Ecto neural progenitor cell (in vitro differentiated cells): Measurements from ENCODE around the gene TUBD1.
"Not testable (repeated sequence)": the region's sequence is repeated elsewhere in the genome, so short reads cannot be mapped to it uniquely, and the experiment has no call there.

ENCODE experiments used
- DNase-seq: peaks from one replicate; pipeline ENCODE4 v3.0.0-alpha.2; 2018; ENCODE audit warnings: low spot score

TUBD1 gene, protein sequence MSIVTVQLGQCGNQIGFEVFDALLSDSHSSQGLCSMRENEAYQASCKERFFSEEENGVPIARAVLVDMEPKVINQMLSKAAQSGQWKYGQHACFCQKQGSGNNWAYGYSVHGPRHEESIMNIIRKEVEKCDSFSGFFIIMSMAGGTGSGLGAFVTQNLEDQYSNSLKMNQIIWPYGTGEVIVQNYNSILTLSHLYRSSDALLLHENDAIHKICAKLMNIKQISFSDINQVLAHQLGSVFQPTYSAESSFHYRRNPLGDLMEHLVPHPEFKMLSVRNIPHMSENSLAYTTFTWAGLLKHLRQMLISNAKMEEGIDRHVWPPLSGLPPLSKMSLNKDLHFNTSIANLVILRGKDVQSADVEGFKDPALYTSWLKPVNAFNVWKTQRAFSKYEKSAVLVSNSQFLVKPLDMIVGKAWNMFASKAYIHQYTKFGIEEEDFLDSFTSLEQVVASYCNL

DNA sequence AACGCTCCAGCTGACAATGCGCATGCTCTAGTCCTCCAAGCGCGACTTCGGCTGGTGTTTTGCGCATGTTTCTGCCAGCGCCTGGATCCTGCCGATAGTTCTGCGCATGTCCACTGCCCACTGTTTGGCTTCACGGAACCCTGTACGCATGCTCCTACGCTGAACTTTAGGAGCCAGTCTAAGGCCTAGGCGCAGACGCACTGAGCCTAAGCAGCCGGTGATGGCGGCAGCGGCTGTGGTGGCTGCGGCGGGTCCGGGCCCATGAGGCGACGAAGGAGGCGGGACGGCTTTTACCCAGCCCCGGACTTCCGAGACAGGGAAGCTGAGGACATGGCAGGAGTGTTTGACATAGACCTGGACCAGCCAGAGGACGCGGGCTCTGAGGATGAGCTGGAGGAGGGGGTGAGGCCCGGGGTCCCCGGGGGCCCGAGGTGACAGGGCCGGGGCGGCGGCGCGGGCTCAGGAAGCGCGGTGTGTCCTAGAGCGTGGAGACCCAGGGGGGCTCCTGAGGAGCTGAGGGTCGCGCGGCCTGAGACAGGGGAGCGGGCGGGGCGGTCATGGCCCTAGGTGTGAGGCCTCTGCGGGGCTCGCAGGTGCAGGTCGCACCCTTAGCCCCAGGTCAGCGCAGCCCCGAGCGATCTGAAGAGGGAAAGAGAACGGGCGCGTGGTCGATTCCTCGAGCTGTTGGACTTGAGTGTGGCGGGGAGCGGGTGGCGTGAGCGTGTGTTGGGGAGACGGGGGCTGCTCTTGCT lies at the start of gene TUBD1, which contains the start of gene RPS6KB1:
Gene TUBD1 (minus strand): TSS at position 20 of the 752 bp plus-strand sequence. CDS start 1,941 bp downstream, outside the sequence.
Gene RPS6KB1 (plus strand): TSS at position 198 of the 752 bp plus-strand sequence. CDS start 64 bp downstream, at position 262.
- peak; percentile 99 for DNase-seq

DNA sequence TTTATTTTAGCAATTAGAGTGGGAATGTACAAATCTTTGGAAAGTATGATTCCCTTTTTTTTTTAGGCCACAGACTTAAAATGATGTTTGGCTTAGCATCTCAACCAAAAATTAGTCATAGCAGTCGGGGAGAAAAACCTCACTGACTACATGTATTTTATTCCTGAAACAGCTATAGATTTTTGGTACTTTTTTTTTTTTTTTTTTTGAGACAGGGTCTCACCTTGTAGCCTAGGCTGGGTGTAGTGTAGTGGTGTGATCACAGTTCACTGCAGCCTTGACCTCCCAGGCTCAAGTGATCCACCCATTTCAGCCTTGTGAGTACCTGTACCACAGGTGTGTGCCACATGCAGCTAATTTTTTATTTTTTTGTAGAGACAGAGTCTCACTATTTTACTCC lies 48.4 kb upstream of the TUBD1 start:
- DNase-seq: no peak

DNA sequence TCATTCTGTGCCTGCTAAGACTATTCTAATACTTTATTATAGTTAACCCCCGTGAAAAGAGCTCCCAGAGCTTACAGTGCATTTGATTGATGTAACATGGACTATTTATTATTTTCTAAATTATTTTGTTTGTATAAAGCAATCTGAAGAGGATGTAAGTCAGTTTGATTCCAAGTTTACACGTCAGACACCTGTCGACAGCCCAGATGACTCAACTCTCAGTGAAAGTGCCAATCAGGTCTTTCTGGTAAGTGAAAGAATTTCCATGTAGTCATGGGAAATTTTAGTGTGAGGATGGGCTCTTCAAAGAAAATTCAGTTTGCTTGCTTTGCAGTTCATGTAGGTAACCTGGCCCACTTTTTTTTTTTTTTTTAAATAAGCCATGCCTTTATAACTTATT lies 48.0 kb upstream of the TUBD1 start:
- DNase-seq: not testable (repeated sequence)

DNA sequence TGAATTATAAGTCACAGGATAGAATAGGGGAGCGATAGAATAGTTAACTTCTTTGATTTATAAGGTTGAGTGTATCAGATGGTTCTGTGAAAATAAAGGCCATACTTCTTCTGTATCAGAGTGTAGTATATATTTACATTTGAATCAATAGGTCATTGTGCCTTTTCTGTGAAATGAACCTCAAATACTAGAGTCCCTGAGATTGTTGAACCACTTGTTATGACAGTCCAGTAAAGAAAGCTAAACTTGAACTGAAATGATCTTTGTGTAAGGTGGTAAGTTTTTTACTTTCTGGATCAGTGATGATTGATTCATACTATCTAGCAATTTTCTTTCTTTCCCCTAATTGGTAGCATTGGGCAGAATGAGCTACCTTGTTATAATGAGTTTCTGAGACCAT lies 40.6 kb upstream of the TUBD1 start:
- not testable (repeated sequence) for DNase-seq

DNA sequence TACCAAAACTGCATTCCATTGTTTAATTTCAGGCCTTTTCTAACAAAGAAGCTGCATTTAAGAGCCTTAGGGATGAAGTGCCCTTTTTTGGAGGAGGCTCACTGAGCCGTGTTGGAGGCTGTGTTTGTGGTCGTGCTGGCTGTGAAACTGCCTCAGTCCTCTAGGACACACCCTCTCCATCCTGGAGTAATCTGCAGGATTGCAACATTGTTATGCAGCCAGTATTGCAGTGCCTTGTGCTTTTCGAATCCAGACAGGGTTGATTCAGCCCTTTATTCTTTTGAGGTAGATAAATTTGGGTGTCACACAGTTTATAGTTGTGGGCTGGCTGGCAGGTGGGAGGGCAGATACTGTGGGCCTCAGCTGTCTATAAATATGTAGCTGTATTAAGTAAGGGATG lies 38.0 kb upstream of the TUBD1 start:
- not testable (repeated sequence) for DNase-seq

DNA sequence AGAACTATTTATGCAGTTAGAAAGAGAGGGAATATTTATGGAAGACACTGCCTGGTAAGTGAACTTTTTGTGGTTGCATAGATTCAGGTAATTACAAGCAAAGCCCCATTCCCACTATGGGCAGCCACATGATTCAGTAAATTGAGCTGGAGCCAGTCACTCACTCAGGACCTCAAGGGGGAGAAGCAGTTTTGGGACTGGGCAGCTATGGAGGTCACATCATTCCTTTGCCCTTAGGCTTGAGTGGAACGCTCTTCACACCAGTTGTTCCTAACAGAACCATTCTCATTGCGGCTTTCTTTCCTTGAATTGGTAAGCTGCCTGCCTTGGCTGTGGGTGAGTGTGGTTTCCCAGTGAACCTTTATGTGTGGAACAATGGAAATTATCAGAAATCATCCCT lies 37.4 kb upstream of the TUBD1 start:
- not testable (repeated sequence) for DNase-seq

DNA sequence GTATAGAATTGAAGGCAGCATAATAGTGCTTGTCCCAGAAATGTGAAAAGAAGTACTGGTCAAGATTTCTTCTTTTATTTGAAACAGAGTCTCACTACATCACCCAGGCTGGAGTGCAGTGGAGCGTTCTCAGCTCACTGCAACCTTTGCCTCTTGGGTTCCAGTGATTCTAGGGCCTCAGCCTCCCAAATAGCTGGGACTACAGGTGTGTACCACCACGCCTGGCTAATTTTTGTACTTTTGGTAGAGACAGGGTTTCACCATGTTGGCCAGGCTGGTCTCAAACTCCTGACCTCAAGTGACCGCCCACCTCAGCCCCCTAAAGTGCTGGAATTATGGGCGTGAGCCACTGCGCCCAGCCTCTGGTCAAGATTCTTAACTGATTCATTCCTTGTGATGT lies 27.9 kb upstream of the TUBD1 start:
- not testable (repeated sequence) for DNase-seq

DNA sequence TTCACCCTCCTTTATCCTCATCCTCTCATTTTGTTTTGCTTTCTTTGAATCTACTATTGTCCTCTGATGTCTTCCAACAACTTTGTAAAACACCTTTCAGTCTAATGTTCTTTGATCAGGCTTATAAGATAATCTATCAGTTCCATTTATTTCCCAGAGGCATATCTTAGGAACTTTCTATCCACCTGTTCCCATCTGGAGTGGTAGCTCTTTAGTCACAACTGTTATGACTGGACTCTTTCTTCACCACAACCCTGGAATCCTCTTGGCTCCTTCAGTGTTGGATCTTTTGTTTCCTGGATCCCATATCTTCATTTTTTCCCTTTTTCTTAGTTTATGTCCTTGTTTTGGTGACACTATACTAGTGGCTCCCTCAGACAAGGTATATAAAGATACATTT lies 23.7 kb upstream of the TUBD1 start:
- DNase-seq: no peak

DNA sequence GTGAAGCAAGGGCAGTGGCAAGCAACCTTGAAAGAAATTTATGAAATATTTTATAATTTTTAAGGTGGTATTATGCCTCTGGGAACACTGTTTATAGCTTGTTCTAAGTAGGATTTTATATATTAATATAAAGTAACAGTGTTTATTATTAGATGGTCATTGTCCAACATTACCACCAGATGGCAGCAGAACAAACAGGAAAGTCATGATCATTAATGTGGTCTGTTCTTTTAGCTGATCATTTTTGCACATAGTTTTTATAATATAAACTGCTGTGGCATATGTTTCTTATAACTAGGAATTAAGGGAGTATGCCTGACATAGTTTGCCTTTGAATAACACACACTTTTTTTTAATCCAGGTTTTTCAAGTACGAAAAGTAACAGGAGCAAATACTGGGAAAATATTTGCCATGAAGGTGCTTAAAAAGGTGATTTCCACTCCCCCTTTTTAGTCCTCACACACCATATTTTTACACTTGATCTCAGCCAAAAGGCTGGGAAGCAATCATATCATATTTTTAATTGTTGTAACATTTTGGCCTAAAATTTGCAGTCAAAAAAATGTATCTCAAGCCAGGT lies 21.6 kb upstream of the TUBD1 start:
- DNase-seq: no peak

DNA sequence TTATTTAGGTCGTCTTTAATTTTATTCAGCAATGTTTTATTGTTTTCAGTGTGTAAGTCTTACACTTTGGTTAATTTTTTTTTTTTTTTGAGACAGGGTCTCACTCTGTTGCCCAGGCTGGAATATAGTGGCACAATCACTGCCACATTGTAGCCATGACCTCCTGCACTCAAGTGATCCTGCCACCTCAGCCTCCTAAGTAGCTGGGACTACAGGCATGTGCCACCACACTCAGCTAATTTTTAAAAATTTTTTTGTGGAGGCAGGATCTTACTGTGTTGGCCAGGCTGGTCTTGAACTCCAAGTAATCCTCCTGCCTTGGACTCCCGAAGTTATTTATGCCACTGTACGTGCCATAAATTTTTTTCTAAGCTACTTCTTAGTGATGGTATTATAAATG lies 14.7 kb upstream of the TUBD1 start:
- no peak for DNase-seq

DNA sequence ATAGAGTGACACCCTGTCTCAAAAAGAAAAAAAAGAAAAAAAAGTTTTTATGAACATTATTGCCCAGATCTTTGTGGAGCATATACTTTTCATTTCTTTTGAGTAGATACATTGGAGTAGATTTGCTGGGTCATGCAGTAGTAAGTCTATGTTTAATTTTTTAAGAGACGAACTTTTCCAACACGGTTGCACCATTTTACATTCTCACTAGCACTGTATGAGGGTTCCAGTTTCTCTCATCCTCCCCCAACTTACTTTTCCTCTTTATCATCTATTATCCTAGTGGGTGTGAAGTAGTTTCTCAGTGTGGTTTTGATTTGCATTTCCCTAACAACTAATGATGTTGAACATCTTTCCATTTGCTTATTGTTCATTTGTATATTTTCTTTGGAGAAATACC lies 10.7 kb upstream of the TUBD1 start:
- DNase-seq: no peak

DNA sequence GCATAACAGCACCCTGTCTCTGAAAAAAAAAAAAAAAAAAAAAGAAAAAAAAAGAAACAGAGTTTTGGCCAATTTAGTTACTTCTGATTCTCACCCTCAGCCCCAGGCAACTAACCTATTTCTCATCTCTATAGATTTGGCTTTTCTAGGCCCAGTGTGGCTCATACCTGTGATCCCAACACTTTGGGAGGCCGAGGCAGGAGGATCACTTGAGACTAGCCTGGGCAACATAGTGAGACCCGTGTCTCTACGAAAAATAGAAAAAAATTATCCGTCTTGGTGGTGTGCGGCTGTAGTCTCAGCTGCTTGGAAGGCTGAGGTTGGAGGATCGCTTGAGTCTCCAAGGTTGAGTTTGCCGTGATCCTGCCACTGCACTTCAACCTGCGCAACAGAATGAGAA lies 8.9 kb upstream of the TUBD1 start:
- DNase-seq: no peak

DNA sequence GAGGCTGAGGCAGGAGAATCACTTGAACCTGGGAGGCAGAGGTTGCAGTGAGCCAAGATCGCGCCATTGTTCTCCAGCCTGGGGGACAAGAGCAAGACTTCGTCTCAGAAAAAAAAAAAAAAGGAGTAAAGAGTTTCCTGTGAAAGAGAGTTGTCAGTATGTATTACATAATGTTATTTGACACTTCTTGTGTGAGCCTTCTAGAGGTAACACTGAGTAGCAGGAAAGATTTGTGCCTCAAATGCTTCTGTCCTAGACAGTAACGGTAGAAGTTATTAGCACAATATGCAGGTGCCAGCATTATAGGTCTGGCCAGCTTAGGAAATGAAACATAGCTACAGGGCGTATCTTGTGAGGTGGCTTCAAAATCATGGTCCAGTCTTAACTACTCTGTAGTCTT lies 6.4 kb upstream of the TUBD1 start:
- no peak for DNase-seq

DNA sequence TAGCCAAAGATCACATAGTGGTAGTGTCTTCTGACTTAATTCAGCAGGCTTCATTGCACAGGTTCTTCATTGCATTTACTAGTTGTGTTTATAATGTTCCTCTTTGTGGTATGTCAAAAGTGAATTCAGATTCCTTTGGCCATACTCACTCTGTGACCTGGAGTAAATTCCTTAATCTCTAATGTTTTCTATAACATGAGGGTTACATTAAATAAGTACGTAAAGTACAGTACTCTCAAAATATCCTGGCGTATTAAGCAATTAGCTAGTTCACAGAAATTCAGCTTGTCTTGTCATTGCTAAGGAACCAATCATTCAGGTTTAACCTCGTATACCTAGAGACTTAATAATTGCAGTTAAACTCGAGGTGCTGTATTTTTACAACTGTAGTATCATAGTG lies 4.3 kb upstream of the TUBD1 start:
- DNase-seq: no peak

DNA sequence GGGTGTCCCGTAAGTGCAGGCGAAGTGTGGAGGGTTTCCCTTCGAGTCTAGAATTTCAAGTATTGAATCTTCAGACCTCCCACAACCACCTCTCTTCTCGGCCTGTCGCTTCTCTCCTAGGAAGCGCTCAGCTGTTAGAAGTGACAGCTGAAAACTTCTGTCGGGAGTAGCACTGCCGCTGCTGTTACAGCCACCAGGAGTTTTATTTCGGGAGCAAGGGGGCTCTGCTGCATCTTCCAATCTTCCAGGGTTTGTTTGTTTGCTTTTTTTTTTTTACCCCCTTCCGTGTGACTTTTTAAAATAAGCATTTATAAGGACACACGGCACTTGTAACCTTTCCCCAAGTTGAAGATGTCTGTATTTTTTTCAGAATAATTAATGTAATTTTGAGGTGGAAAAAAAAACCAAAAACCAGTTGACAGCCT lies 945 bp upstream of the TUBD1 start:
- no peak for DNase-seq

DNA sequence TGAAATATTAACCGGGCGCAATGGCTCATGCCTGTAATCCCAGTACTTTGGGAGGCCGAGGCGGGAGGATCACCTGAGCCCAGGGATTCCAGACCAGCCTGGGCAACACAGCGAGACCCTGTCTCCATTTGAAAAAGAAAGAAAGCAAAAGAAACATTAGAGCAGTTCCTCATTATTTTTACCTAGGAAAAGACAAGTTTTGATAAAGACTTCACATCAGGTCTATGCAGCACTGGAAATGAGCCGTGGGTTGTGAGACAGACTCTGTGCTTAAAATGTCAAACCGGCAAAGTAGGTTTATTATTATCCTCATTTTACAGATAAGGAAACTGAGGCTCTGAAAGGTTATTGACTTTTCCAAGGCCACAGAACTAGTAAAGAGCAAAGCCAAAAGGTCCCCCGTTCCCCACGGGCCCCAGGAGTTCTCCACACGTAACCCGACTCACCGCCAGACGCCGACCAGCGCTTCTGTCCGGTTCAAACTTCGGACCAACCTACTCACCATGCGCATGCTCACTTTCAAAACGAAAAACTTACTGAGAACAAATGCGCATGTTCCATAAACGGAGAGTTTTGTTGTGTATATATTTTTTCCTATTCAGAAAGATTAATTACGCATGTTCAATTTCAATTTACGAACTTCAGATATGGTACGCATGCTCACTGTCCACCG lies 356 bp downstream of the TUBD1 start:
- DNase-seq: no peak

DNA sequence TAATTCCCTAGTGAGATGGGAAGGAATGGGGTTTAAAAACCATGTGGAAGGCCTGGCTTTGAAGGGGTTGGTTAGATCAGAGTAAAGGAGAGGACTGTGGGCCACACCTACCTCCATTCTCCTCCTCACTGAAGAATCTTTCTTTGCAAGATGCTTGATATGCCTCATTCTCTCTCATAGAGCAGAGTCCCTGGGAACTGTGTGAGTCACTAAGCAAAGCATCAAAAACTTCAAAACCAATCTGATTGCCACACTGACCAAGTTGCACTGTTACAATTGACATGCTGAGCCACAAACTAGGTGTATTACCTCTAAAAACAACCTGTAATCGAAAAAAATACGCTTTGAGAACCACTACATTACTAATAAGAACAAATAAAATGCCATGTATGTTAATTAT lies 2.0 kb downstream of the TUBD1 start:
- no peak for DNase-seq

DNA sequence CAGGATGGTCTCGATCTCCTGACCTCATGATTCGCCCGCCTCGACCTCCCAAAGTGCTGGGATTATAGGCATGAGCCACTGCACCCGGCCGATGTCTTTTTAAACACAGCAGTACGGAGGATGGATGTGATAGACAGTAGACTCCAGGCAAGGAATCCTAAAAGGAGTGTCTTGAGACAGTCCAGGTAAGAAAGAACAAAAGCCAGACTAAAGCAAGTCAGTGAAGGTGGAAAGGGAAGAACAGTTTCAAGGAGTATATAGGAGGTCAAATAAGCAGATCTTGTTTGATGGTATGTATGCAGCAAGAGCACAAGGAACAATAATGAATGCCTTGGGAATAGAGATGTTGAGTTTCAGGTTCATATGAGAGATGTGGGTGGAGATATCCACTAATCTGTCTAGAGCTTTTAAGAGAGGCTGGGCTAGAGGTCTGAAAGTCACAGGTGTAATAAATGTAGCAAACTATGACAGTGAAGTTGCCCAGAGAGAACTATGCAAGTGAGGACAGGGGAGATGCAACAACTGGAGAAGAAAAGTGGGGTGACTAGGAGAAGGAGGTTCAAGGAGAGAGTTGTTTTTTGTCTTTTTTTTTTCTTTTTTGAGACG lies 4.5 kb downstream of the TUBD1 start:
- DNase-seq: no peak

DNA sequence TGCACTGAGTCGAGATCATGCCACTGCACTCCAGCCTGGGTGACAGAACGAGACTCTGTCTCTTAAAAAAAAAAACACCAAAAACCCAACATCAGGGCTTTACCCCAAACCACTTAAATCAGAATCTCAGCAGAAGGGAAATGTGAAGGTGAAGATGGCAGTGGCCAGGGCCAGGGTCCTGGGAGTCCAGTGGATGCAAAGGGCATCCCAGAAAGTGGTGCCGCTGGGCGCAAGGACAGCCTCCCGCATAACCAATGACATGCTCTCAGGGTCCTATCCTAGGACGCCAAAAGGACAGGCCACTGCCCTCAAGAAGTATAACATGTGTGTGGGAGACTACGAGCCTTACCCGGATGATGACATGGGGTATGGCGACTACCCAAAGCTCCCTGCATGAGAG lies 7.9 kb downstream of the TUBD1 start:
- no peak for DNase-seq

DNA sequence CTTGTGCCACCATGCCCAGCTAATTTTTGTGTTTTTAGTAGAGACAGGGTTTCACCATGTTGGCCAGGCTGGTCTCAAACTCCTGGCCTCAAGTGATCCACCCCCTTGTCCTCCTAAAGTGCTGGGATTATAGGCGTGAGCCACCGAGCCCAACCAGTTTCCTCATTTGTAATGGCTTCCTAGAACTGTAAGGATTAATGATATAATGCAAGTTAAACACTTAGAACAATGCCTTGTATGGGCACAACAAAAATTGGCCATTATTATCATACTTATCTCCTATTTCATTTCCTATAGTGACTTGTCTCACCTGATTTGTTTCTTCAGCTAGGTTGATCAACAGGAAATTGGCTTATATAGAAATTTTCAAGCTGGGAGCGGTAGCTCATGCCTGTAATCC lies 14.1 kb downstream of the TUBD1 start:
- DNase-seq: no peak

DNA sequence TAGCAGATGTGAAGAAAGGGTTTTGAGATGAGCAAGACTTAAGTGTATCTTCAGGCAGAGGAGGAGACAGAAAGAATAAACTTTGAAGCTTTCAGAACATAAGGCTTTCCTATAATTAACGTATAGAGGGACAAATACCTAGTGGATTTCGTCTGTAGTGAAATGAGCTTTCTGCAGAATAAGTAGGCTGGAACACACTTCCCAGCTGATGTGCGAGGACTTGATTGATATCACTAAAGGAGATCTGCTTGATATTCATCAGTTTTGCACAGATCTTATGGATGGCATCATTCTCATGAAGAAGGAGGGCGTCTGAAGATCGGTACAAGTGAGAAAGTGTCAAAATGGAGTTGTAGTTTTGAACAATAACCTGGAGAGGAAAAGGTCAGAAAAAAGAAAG lies 14.8 kb downstream of the TUBD1 start:
- no peak for DNase-seq

DNA sequence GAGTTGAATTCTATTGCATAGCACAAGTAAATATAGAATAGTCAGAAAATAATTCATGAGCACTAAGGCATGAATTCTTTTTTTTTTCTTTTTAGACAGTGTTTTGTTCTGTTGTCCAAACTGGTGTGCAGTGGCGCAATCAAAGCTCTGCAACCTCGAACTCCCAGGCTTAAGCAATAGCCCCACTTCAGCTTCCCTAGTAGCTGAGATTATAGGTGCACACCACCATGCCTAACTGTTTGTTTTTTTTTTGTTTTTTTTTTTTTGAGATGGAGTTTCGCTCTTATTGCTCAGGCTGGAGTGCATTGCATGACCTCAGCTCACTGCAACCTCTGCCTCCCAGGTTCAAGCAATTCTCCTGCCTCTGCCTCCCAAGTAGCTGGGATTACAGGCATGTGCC lies 16.6 kb downstream of the TUBD1 start:
- no peak for DNase-seq
